ENCODE data around the gene AJAP1. TPM values are rescaled to one million over a fixed set of nuclear protein-coding genes. Genes with fewer than 3 reads are reported as not detected.

Gene AJAP1
- total RNA-seq, 6 experiments from 2014 or later = not detected

DNA sequence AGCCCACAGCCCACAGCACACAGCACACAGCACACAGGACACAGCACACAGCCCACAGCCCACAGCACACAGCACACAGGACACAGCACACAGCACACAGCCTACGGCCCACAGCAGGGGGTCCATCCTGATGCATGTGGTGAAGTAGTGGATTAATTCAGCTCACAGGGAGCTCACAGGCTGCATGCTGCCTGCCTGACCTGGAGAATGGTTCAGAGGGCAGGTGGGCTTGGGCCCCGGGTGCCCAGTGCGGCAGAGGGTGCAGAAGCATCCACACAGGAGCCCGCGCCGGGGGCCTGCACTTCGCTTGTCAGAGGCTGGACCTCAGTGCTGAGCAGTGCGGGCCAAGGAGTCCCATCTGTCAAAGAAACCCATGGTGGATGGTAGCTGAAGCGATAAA is 21.1 kb upstream of the AJAP1 start:
- TF ChIP-seq, protein P1, sequence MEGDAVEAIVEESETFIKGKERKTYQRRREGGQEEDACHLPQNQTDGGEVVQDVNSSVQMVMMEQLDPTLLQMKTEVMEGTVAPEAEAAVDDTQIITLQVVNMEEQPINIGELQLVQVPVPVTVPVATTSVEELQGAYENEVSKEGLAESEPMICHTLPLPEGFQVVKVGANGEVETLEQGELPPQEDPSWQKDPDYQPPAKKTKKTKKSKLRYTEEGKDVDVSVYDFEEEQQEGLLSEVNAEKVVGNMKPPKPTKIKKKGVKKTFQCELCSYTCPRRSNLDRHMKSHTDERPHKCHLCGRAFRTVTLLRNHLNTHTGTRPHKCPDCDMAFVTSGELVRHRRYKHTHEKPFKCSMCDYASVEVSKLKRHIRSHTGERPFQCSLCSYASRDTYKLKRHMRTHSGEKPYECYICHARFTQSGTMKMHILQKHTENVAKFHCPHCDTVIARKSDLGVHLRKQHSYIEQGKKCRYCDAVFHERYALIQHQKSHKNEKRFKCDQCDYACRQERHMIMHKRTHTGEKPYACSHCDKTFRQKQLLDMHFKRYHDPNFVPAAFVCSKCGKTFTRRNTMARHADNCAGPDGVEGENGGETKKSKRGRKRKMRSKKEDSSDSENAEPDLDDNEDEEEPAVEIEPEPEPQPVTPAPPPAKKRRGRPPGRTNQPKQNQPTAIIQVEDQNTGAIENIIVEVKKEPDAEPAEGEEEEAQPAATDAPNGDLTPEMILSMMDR (IDR thresholded peaks at IDR 0.05) = no peak
- no peaks in the 10 kb centered on the region; the same call in 1 of the 2 replicates for H3K27me3 Mint-ChIP-seq (ENCODE audit: insufficient read depth)
- H3K27ac Mint-ChIP-seq = no peak overlapping the region
- no peaks in the 10 kb centered on the region; the same call in 1 of the 2 replicates for H3K36me3 Mint-ChIP-seq (ENCODE audit: low read depth)
- peaks cover 49% of the 10 kb centered on the region for H3K9me3 Mint-ChIP-seq
- H3K4me1 Mint-ChIP-seq (ENCODE audit: low read depth) = no peaks in the 10 kb centered on the region
- H3K4me3 Mint-ChIP-seq = no peak overlapping the region
- no peak for DNase-seq

DNA sequence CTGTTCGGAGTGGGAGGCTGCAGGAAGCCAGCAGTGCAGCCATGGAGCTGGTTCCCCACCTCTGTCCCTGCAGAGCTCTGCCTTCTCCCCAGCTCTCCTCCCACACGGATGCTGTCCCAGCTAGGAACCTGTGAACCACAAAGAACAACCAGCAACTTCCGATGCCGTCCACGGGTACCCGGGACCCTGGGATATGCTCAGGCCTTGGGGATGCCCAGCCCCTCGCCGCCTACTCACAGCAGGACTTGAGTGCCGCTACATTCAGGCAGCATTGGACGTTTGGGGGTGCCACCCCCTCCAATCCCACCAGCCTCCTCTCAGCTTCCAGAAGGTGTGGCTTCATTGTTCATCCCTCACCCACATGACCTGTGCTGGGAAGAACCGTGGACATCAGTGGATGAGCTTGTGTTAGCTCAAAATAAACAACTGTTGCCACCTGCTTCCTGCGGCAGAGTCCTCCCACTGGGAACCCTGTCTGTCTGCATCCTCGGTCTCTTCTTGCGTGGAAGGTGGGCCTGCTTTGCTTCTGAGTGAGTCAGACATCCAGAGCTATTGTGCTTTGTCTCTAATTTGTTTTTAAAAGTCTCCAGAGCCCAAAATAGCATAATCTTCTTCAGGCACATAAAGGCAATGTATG is 20.1 kb upstream of the AJAP1 start:
- no peak for DNase-seq
- TF ChIP-seq, protein P1 (IDR thresholded peaks at IDR 0.05) = no peak
- no peak overlapping the region for H3K27ac Mint-ChIP-seq
- no peaks in the 10 kb centered on the region for H3K27me3 Mint-ChIP-seq (ENCODE audit: insufficient read depth)
- H3K4me1 Mint-ChIP-seq (ENCODE audit: low read depth) = no peaks in the 10 kb centered on the region
- H3K36me3 Mint-ChIP-seq (ENCODE audit: low read depth) = no peaks in the 10 kb centered on the region
- no peak overlapping the region for H3K4me3 Mint-ChIP-seq
- peaks cover 44% of the 10 kb centered on the region for H3K9me3 Mint-ChIP-seq

- Mint-ChIP-seq H3K4me1 (ENCODE audit: low read depth) (no peaks in the 10 kb centered on the region), H3K4me3 (no peak overlapping the region), H3K36me3 (ENCODE audit: low read depth) (no peaks in the 10 kb centered on the region), H3K27me3 (ENCODE audit: insufficient read depth) (no peaks in the 10 kb centered on the region), H3K9me3 (peaks cover 39% of the 10 kb centered on the region), H3K27ac (no peak overlapping the region)
- TF ChIP-seq, protein P1 (IDR thresholded peaks at IDR 0.05) = no peak
- DNase-seq = no peak
These were observed 19.5 kb upstream of the AJAP1 start for GRCh38 chr1:4634793-4635406.

DNA sequence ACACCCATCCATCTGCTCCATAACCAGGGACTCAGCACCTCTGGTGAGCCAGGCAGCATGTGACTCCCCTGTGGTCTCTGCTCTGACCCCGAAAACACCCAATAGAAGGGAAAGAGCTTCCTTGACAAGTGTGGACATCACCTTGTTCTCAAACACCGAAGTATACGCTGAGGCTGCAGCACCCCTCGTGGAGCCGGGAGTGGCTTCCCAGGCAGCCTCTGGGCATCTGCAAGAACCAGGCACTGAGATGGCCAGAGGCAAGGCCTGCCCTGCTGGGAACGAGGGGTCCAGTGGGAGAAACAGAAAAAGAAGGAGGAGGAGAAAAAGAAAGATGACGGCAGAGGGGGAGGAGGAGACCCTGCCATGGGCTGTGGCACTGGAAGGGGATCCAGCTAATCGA is 18.2 kb upstream of the AJAP1 start:
- Mint-ChIP-seq H3K36me3 (ENCODE audit: low read depth) (no peaks in the 10 kb centered on the region; the same call in 1 of the 2 replicates), H3K27ac (no peak overlapping the region), H3K4me3 (no peak overlapping the region)

GRCh38 chr1:4636644-4637380 is 17.6 kb upstream of the AJAP1 start:
- no peaks in the 10 kb centered on the region for H3K4me1 Mint-ChIP-seq (ENCODE audit: low read depth)
- H3K27ac Mint-ChIP-seq = no peak overlapping the region

More for the DNA sequence above, 18.2 kb upstream of the AJAP1 start:
- Mint-ChIP-seq H3K27me3 (ENCODE audit: insufficient read depth) (no peaks in the 10 kb centered on the region), H3K4me1 (ENCODE audit: low read depth) (no peaks in the 10 kb centered on the region), H3K9me3 (peaks cover 41% of the 10 kb centered on the region)
- TF ChIP-seq, protein P1 (IDR thresholded peaks at IDR 0.05) = no peak
- no peak for DNase-seq

More at GRCh38 chr1:4636644-4637380, 17.6 kb upstream of the AJAP1 start:
- H3K27me3 Mint-ChIP-seq (ENCODE audit: insufficient read depth) = no peaks in the 10 kb centered on the region
- peaks cover 37% of the 10 kb centered on the region for H3K9me3 Mint-ChIP-seq
- TF ChIP-seq, protein P1 (IDR thresholded peaks at IDR 0.05) = no peak
- no peak for DNase-seq
- no peaks in the 10 kb centered on the region; the same call in 1 of the 2 replicates for H3K36me3 Mint-ChIP-seq (ENCODE audit: low read depth)
- H3K4me3 Mint-ChIP-seq = no peak overlapping the region
